NCI-H187 treated with DMSO at 0.1 percent for 48 hours (cell line): ENCODE measurements around the gene TMEM38B.

ENCODE experiments used
- DNase-seq: peaks from one replicate; lab custom pipeline; 2025; lab: John Stamatoyannopoulos, UW

The TMEM38B gene, protein sequence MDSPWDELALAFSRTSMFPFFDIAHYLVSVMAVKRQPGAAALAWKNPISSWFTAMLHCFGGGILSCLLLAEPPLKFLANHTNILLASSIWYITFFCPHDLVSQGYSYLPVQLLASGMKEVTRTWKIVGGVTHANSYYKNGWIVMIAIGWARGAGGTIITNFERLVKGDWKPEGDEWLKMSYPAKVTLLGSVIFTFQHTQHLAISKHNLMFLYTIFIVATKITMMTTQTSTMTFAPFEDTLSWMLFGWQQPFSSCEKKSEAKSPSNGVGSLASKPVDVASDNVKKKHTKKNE

DNA sequence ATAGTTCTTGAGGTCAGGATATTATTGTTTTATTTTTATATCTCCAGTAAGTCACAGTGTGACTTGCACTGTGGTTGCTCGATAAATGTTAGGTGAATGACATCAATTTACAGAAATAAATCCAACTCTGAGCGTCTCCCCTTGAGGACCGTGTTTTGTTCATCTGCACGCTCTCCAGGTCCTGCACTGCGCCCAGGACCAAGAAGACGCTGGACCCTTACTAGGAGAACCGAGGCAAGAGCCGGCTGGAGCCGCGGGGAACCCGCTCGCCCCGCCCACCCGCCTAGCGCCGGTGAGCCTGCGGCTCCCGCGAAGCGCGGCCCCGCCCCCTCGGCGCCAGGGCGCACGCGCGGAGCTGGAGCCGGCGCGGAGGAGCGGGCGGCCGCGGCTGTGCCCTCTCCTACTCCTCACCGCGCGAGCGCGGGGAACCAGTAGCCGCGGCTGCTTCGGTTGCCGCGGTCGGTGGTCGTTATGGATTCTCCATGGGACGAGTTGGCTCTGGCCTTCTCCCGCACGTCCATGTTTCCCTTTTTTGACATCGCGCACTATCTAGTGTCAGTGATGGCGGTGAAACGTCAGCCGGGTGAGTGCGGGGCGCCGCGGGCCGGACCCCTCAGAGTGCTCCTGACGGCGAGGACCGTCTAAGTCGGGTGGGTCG lies at the start of gene TMEM38B:
Gene TMEM38B, plus strand, starts transcription at position 352 of the 658 bp plus-strand sequence. Its CDS starts 120 bp downstream, at position 472.
- DNase-seq = no peak

DNA sequence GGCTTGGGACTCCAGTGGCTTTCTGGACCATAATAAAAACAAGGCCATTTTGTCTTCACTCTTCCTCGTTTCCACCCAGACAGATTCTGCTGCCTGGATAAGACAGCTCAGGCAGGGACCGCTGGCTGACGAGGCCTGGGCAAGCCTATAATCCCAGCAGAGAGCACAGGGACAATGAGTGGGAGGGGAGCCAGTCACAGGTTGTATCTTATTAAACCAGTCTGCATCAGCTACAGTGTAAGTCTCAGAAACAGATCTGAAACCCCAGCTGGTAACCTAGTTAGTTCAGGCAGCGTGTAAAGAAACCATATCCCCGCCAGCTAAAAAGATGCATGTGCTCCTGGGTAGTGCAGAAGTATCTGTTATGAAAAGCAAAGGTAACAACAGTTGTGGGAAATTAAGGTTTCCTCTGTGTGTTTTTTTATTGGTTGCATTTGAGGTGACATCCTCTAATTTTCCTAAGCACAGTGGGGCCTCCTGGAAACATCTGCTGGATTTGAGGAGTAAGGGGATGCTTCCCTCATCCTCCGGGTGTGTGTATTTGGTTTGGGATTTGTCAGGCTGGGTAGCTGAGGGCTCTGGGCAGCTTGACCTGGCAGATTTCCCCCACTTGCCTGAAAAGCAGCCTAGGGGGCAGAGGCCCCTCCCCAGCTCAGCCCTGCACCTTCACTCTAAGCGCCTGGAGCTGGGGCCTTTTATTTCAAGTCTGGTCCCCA lies 47.3 kb upstream of the TMEM38B start:
- no peak for DNase-seq

DNA sequence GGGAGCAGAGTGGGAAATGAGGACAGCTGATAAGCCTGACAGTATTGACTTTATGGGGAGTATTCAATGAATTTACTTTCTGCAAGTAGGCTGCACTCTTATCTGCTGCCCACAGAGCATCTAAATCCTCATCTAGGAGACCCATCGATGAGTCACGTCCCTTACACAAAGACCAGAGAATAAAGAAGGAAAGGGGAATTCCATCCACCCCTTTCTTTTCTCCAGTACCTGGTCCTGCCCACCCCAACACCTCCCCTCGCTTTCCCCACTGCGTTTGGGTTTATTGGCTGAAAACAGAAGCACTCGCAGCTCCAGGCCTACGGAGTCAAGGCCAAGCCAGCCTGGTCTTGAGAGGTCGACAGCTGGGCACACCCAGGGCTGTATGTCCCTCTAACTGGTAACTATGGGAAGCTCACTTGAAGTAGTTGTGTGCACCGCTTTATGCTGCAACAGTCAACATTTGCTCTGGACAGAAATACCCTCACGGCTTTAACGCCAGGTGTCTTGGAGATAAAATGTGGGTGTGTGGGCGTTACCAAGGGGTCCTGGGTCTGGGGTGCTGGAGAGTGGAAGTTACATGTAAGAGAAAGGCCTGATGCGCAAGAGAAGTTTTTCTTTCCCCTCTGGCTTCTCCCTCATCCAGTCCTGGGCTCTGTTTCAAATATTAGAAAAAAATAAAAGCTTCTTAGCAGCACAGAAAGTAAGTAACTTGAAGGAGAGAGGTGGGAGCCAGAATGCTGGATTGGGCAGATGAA lies 46.6 kb upstream of the TMEM38B start:
- DNase-seq = no peak

DNA sequence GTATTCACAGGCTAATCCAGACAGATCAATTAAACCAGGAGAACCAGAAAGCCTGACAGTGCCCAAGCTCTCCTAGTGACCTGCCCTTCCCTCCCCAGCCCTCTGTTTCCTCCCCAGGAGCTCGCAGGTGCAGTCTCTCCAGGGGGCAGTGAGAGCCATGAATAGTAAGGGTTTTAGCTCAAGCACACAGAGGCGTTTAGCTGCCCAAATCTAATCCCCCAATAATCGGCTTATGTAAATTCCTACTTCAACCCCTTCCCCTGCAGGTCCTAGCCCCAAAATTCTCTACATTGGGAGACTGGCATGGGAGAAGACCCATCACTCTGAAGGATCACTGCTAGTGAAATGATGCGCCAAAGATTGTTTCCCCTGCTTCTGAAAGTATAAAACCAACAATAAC lies 42.5 kb upstream of the TMEM38B start:
- DNase-seq = no peak

DNA sequence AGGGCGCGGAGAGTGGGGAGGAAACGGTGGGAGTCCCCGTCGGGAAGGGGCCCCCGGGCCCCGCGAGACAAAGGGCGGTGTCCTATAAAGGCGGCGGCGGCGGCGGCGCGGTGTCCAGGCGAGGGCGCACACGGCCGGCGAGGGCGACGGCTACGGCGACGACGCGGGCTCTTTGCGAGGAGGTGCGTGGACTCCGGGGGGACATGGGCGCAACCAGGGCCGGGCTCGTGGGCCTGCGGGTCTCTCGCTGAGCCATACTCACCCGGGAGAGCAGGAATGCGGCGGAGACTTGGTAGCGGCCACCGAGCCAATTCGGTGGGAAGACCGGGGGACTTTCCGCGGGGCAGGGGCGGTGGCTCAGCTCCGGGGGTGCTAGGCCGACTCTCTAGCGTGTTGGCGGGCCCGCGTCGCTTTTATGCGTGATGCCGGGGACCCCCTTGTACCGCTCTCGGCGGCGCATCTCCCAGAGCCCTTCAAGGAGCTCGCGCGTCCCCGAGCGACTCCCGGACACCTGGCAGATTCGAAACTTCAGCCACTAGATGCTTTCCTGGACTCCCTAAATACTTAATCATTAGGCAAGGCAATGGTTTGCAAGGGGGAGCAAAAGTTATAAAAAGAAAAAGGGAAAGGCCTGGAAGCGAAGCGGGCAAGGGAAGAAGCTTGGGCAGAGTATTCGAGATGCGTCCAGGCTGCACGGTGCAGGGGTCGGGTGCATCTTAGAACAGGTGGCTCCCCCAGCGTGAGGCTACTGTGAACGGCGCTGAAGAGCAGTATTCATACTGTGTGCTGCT lies 38.0 kb upstream of the TMEM38B start:
- DNase-seq = no peak

DNA sequence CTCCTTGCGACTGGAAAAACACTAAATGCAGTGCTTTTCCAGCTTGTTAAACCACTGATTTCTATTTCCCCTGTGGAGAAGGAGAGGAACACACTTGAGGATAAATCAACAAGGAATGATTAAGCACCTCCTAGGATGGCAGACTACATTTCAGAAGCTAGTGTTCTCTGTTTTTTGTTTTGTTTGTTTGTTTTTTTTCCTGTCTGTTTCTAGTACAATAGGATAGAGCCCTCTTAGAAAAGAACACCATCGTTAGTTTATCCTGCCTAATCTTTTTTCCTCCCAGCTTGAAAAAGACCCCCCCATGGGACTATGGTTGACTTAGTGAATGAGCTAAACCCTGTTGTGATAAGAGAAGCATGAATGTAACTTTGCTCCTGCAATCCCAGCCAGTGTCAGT lies 36.0 kb upstream of the TMEM38B start:
- no peak for DNase-seq

DNA sequence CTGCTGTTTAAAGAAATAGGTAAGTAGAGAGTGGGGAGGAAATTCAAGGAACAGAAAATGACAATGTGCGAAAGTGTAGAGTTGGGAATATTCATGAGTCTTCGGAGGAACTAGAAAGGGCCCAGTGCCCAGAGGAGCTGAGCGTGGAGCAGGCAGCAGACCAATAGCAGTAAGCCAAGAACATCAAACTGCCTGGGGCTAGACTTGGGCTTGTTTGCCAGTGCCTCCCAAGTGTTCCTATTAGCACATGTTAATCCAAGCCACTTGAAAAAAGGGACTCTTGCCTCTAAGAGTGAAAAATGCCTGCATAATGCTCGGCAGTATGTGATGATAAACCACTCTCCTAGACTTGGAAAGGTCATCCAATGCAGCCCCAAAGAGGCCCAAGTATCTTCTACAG lies 33.3 kb upstream of the TMEM38B start:
- DNase-seq = no peak

DNA sequence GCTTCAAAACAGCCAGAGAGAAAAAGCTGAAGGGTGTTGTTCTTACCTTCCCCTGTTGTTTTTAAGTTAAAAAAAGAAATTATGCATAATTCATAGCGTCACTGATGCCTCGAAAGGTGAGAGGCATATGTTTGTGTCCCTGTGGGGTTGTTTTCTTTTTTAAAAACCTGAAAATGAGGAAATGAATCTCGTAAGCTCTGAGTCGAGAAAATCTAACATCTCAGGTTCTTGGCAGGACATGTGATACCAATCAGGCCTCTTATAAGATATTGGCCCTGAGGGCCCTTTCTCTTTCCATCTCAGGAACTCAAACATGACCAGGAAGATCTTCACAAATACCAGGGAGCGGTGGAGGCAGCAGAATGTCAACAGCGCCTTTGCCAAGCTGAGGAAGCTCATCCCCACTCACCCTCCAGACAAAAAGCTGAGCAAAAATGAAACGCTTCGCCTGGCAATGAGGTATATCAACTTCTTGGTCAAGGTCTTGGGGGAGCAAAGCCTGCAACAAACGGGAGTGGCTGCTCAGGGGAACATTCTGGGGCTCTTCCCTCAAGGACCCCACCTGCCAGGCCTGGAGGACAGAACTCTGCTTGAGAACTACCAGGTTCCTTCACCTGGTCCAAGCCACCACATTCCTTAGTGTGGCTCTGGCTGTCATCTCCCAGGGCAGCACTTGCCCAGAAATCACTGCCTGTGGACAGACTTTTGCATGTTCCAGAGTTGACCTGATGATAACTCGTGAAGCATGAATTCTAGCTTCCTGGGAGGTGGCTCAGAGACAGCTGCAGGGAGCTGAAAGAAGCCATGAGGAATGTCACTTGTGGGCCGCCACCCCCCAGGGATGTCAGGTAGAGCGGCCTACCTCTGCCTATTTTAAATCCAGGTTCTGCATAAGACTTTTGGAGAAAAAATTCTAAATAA lies 31.9 kb upstream of the TMEM38B start, which contains the start of gene TAL2:
Gene TAL2, plus strand, starts transcription at position 274 of the 921 bp plus-strand sequence. Its CDS starts 40 bp downstream, at position 314.
- DNase-seq = no peak

DNA sequence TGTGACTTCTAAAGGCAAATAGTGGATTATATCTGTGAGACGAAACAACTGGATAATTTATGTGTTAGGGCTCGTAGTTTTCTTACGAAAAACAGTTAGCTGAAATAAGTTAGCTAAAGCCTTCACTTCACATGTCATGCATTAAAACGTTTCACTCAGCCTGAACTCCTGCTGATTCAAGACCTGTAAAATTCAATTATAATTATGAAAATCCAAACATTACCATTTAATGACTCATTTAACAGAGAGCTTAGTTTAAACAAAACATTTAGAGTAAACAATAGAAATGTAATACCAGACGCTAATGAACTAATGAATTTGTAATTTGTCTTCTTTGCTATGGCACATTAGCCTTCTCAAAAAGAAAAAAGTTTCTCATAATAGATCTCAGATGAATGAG lies 30.4 kb upstream of the TMEM38B start:
- no peak for DNase-seq

DNA sequence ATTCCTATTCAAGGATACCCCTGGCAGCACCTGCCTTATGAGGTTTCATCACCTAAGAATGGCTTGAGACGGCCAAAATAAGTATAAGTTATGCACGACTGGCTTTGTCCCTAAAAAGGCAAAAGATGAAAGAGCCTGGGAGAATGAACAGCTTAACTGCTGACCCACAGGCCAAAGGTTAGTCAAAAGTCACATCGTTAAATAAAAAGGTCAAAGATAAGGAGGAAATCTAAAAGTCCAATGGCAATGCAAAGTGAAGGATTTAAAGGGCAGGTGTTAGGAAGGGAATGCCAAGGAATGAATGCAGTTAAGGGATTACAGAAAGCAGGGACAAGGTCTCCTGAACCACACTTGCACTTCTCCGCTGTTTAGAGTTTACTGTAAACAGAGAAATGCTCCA lies 26.5 kb upstream of the TMEM38B start:
- no peak for DNase-seq

DNA sequence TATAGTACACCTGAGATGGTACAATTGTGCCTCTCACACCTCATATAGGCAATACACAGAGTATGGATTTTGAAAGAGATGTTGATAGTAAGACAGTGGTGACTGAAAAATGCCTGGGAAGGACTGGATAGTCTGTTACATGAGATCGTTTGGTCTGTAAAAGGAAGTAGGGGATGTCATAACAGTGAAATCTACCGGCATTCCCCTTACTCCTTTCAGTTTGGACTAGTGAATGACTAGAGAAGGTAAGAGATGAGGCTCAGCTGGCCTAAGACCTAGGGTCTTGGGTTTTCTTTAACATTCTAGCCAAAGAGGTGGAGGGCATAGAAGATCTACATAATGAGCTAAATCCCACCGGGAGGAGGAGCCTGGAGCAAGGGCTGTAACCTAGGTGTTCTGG lies 24.0 kb upstream of the TMEM38B start:
- DNase-seq = no peak

DNA sequence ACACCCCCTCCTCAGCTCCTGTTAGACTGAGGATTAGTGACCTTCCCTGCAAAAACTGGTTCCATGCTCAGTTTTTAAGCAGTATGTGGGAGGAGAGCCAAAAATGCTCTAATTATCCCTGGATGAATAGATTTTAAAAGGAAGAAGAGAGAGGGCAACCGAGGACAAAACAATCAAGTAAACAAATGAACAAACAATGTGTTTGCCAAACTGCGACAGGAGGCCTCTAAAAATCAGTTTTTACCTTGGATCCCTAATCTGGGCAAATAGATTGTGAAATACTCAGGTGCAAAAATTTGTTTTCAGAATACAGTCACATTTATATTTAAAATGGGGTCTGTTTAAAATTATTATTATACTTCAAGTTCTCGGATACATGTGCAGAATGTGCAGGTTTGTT lies 23.6 kb upstream of the TMEM38B start:
- DNase-seq = no peak

DNA sequence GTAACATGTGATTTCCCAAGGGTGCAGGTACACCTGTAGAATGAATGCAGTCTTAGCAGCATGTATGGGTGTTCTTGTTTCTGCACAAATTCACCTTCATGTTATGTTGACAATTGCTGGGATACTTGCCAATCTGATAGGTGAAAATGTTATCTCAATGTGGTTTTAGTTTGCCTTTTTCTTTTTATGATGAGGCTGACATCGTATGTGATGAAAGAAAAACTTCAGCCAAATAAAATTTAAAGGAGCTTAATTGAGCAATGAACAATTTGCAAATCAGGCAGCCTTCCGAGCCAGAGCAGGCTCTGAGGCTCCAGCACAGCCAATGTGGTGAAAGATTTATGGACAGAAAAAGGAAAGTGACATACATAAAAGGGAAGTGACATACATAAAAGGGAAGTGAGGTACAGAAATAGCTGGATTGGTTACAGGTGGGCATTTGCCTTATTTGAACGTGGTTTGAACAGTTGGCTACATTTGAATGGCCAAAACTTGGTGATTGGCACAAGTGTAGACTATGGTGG lies 21.6 kb upstream of the TMEM38B start:
- DNase-seq = no peak

DNA sequence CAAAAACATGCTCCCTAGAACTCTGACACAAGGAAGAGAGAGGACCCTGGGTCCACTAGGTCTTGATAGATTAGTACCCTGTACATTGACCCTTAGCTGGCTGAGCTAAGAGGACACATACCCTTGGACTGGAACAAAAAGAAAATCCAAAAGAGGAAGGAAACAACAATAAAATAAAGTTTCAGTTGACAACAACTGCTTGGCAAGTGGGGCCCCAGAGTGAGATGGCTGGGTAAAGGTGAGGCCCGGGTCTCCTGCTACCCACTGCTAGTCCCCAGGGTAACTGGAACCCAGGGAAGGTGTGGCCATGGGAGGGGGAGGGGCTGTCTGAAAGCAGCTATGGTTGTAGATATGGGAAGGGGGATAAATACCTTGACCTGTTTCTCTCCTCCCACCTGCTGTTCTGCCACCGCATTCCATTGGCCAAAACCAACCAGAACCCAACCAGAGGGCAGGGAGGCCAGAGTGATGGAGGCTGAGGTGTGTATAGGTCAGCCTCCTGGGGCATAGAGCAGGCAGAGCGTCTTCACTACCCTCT lies 20.4 kb upstream of the TMEM38B start:
- DNase-seq = no peak

DNA sequence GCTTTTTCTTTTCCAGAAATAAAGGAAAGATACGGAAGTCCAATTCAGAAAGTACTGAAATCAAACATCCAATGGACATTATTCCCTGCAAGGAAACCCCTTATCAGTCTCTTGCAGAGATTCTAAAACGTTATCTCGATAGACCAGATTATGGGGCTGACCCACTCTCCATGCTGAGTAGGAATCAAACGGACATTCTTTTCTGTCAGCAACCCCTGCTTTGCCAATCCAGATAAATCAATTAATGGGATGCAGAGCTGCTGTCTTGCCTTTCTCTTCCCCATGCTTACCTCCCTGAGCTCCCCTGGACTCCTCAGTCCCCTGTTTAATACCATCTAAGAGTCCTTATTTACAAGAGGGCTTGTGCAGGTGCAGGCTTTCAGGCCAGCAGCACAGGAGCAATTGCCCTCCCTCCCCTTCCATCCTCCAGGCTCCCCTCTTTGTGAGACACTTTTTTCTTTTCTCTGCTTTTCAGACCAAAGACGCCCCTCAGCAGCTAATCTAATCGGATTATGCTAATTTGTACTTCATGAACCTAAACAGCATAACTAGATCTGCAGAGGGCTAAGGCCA lies 17.9 kb upstream of the TMEM38B start:
- DNase-seq = no peak

DNA sequence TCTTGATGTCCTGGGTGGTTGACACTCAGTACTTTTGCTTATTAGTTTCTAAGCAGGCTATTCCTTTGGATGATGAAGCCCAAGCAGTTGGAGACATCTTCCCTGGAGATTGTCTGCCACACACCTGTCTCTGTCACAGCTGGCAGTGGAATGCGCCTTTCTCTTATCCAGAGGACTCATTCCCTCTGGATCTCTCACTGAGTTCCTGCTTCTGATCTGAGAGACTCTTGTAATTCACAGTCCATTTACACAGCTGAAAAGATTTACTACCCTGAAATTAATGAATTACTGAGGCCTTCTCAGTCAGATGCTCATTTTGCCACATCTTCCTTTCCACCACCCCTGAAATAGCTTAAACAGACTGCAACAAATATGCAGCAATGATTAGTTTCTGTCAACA lies 16.2 kb upstream of the TMEM38B start:
- DNase-seq = no peak

DNA sequence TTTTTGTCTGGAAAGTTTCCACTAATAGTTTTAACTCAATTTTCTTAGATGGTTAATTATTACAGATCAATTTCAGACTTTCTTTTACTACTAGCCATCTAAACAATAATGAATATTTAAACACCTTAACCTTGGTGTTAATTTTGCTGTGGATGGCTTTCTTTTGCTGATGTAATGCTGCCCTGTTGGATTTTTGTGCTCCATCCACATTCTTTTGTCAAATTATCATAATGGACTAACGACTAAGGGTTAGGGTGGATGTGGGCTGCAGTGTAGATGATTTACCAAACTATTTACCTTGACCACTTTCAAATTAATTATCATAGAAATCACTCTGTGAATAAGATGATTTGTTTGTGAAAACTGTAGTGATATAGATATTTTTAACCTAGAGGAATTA lies 15.6 kb upstream of the TMEM38B start:
- DNase-seq = no peak

DNA sequence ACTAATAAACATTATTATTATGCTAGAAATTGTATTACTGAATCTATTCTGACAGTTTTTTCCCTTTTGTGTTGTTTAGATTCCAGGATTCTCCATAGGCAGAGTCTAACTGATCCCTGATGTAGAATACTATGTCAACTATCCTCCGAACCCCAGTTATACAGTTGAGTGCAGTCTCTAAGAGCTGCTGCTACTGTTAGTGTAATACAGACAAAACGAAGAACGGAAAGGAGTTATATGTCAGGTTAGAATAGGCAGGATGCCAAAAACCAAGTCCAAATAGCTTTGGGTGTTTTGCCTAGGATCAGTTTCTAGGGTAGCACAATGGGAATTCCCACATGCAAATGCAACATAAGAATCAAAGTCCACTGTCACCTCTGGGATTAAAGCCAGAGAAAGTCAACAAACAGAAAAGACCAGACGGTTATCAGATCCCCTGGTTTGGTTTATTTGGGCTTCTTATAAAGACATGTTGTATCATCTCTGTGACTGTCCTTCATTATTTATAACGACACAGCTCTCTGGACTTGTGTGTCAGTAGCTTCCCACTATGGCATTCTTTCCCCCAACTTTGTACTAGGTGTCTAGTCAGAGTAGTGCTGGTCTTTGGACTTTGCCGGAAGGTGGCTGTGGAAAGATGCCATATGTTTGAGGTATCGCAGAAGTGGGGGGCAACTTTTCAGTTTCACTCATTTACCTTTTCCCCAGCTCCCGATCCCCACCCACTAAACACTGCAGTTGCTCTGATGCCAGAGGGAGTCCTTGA lies 14.9 kb upstream of the TMEM38B start:
- DNase-seq = no peak

DNA sequence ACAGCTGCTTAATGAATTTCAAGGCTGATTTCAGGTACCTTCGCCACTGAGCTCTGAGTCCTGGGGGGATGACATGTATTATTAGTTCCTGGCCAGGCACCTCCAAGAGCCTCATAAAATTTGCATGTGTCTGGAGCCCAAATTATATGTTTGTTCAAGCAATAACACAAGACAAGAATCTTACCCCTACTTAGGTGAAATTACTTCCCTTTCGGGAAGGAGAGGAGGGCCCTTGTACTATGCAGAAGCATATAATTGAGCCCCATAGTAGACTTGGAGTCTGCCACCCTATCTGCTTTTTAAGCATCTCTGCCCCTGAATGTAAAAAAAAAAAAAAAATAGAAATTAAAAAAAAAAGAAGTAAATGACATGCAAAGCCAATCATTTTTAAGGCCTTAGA lies 13.0 kb upstream of the TMEM38B start:
- DNase-seq = no peak
